MCF 10A (cell line): ENCODE data around the gene TUBGCP3. TPM values are rescaled to one million over a fixed set of nuclear protein-coding genes. Genes with fewer than 3 reads are reported as not detected.
A peak's percentile ranks its signal among the peaks of the same experiment; 100 is the strongest.

Experiments used
- BruUV-seq: library from RNA; stranded (reverse); fragments of 400-500 nt; replicated peaks from 2 replicates; lab custom pipeline; 2021; lab: Mats Ljungman, UMichigan
- CTCF ChIA-PET: fragments of 300-600 bp; sonication (Branson Sonifier 250); formaldehyde crosslinking; extraction: SDS; loops from one replicate; lab custom pipeline; 2021; ENCODE audit warnings: antibody characterized with exemption, inconsistent platforms; lab: Yijun Ruan, JAX
- POLR2A ChIA-PET: fragments of 300-600, 350-650 bp; sonication (Branson Sonifier 250); formaldehyde crosslinking; extraction: SDS; loops from one replicate; lab custom pipeline; 2020; ENCODE audit warnings: antibody characterized with exemption, inconsistent platforms; lab: Yijun Ruan, JAX
- DNase-seq: peaks from one replicate; pipeline ENCODE4 v3.0.0-alpha.2; 2018; ENCODE audit not compliant: unreplicated experiment
- H3K27ac Mint-ChIP-seq: one replicate; pipeline ENCODE4 v1.8.0; 2022; ENCODE audit warnings: mild to moderate bottlenecking, low read depth, mixed read lengths; ENCODE audit not compliant: unreplicated experiment
- H3K27me3 Mint-ChIP-seq: one replicate; pipeline ENCODE4 v1.8.0; 2022; ENCODE audit warnings: mixed read lengths; ENCODE audit not compliant: insufficient read depth, unreplicated experiment
- H3K36me3 Mint-ChIP-seq: one replicate; pipeline ENCODE4 v1.8.0; 2022; ENCODE audit warnings: mild to moderate bottlenecking, moderate library complexity, mixed read lengths; ENCODE audit not compliant: insufficient read depth, unreplicated experiment
- H3K4me1 Mint-ChIP-seq: one replicate; pipeline ENCODE4 v1.8.0; 2022; ENCODE audit warnings: mixed read lengths; ENCODE audit not compliant: insufficient read depth, unreplicated experiment
- H3K4me3 Mint-ChIP-seq: one replicate; pipeline ENCODE4 v1.8.0; 2022; ENCODE audit warnings: mild to moderate bottlenecking, moderate library complexity, mixed read lengths; ENCODE audit not compliant: unreplicated experiment
- H3K9me3 Mint-ChIP-seq: one replicate; pipeline ENCODE4 v1.8.0; 2022; ENCODE audit warnings: mixed read lengths; ENCODE audit not compliant: unreplicated experiment
- CTCF ChIP-seq: fragments of 200-600 bp; IDR thresholded peaks from one replicate; pipeline ENCODE4 v1.8.0; 2022; ENCODE audit warnings: antibody characterized with exemption, mild to moderate bottlenecking; ENCODE audit not compliant: unreplicated experiment
- intact Hi-C: fragments of 100-400 bp; cut with micrococcal nuclease; formaldehyde crosslinking; loops from 2 replicates; pipeline ENCODE4 v1.14.1; 2022
- total RNA-seq: library from RNA; stranded (reverse); gene quantifications from 2 replicates; pipeline ENCODE4 v1.2.3, GENCODE V29; 2022

The TUBGCP3 gene
- total RNA-seq, 1 experiment from 2014 or later, result 35.7 TPM

DNA sequence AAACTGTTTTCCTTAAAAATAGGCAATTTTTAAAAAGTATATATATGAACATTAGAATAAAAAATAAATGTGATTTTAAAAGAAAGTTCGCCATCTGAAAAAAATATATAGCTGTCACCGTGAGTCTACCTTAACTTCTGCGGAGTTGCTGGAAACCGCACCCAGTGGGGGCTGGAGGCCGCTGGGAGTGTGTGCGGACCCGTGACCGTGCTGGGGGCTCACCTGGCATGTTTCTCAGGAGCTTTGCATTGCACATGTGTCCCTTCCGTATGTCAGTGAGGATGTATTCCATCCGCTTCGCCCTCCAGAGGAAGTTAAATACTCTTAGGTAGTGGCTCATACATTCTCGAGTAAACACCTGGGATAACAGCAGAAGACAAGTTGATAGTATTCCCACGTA is 71.7 kb downstream of the TUBGCP3 start:
- TF ChIP-seq CTCF, result no peak
- ChIA-PET CTCF (no interaction called here), POLR2A (no interaction called here)
- H3K27me3 Mint-ChIP-seq, result no peaks in the 10 kb centered on the region
- intact Hi-C loops, result no loop called here
- no TSS peak for BruUV-seq
- no peak overlapping the region for H3K27ac Mint-ChIP-seq
- H3K9me3 Mint-ChIP-seq, result no peaks in the 10 kb centered on the region
- H3K36me3 Mint-ChIP-seq, result peaks cover 34% of the 10 kb centered on the region
- DNase-seq, result no peak
- no peak overlapping the region for H3K4me3 Mint-ChIP-seq
- H3K4me1 Mint-ChIP-seq, result no peaks in the 10 kb centered on the region

- intact Hi-C loops, result loop anchor here (5.0 kb wide), 2 partner anchors 94 to 359 kb away; no protein-coding TSS in a partner anchor
- H3K27me3 Mint-ChIP-seq, result no peaks in the 10 kb centered on the region
- POLR2A ChIA-PET, result no interaction called here
- no peaks in the 10 kb centered on the region for H3K4me1 Mint-ChIP-seq
- TF ChIP-seq CTCF, result no peak
- DNase-seq, result no peak
- no peak overlapping the region for H3K4me3 Mint-ChIP-seq
- peaks cover 36% of the 10 kb centered on the region for H3K36me3 Mint-ChIP-seq
- no peaks in the 10 kb centered on the region for H3K9me3 Mint-ChIP-seq
- CTCF ChIA-PET, result interaction anchor here (2.3 kb wide), 1 partner anchor 1040 kb away, joined by 7 read pairs; no protein-coding TSS in a partner anchor
- peak overlapping the region; percentile 25 for H3K27ac Mint-ChIP-seq
- BruUV-seq, result no TSS peak
Measured at GRCh38 chr13:112513761-112514160, 74.2 kb downstream of the TUBGCP3 start.

DNA sequence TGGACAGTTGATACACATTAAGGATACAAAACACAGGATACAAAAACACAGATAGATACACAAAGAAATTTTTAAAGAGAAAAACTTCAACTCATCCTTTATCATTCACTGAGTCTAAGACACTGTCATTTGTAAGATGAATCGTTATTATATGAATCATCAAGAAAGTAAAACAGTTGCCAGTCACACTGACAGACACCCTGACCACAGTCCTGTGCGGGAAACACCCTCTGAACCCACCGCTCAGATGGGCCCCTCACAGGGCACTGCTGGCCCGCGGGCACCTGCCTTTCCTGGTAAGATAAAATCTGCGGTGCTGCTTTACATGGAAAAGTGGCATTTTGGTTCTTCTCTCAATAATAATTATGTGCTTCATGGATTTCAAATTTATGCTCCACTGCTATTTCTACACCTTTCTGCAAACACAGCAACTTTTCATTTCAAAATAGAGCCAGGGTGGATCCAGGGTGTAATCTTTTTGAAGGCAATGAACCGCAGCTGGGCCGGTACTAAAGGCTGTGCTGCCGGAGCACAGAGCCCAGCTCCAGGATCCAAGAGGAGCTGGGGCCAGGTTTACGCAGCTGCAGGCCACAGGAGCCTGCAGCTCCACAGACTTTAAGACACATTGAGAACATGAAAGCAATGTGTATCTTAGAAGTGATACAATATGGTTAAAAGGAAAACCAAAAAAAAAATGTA is 76.8 kb downstream of the TUBGCP3 start:
- no peaks in the 10 kb centered on the region for H3K4me1 Mint-ChIP-seq
- intact Hi-C loops, result loop anchor here (1.0 to 5.0 kb wide), 3 partner anchors 96 to 1037 kb away; no protein-coding TSS in a partner anchor

More for the DNA sequence above, 76.8 kb downstream of the TUBGCP3 start:
- ChIA-PET POLR2A (interaction anchor here (0.7 kb wide), 1 partner anchor 72 kb away, joined by 3 read pairs; no protein-coding TSS in a partner anchor), CTCF (interaction anchor here (1.3 to 2.3 kb wide), 2 partner anchors 10 to 1037 kb away, joined by 5 to 7 read pairs; no protein-coding TSS in a partner anchor)
- no peak for TF ChIP-seq CTCF
- Mint-ChIP-seq H3K27me3 (no peaks in the 10 kb centered on the region), H3K36me3 (peaks cover 42% of the 10 kb centered on the region), H3K4me3 (no peak overlapping the region), H3K27ac (no peak overlapping the region), H3K9me3 (no peaks in the 10 kb centered on the region)
- BruUV-seq, result no TSS peak
- DNase-seq, result no peak
